ENCODE data around the gene COL4A2. TPM values are rescaled to one million over a fixed set of nuclear protein-coding genes. Genes with fewer than 3 reads are reported as not detected.

Gene COL4A2
- total RNA-seq, 1 donor from 2014 or later: 1,414 TPM

- H3K79me2 ChIP-seq (ENCODE audit: insufficient read depth, low read length): peaks cover 70% of the 10 kb centered on the region
- H3K9ac ChIP-seq (ENCODE audit: low read length): peak overlapping the region; percentile 50
- no peaks in the 10 kb centered on the region for H4K20me1 ChIP-seq (ENCODE audit: insufficient read depth, low read length)
- H3K27me3 ChIP-seq (ENCODE audit: insufficient read depth, low read length): no peaks in the 10 kb centered on the region
- H3K4me3 ChIP-seq (ENCODE audit: insufficient read depth, low read depth, low read length): no peak overlapping the region
- Mint-ChIP-seq H3K4me3 (ENCODE audit: unreplicated experiment) (no peak overlapping the region), H3K27ac (ENCODE audit: unreplicated experiment) (peak overlapping the region; percentile 97), H3K4me1 (ENCODE audit: low read depth, unreplicated experiment) (peaks cover 55% of the 10 kb centered on the region), H3K36me3 (ENCODE audit: low read depth, unreplicated experiment) (peaks cover 42% of the 10 kb centered on the region), H3K27me3 (ENCODE audit: low read depth, unreplicated experiment) (no peaks in the 10 kb centered on the region), H3K9me3 (ENCODE audit: unreplicated experiment) (peaks cover 8% of the 10 kb centered on the region)
- no peak for FAIRE-seq
- H3K4me1 ChIP-seq (ENCODE audit: insufficient read depth, low read length): peaks cover 39% of the 10 kb centered on the region
- no peaks in the 10 kb centered on the region for H3K9me3 ChIP-seq (ENCODE audit: insufficient read depth, low read depth, low read length)
- DNase-seq (ENCODE audit: low read depth): peak; percentile 87
- peak overlapping the region; percentile 99 for H3K27ac ChIP-seq (ENCODE audit: low read depth, low read length)
- no peak for TF ChIP-seq EZH2 (IDR thresholded peaks at IDR 0.05; ENCODE audit: insufficient read depth, low read length)
- no peak for TF ChIP-seq CTCF (IDR thresholded peaks at IDR 0.05; ENCODE audit: insufficient read depth, low read depth, low read length)
- H2AFZ ChIP-seq (ENCODE audit: low read depth, low read length): no peak overlapping the region
- peak overlapping the region; percentile 57 for H3K4me2 ChIP-seq (ENCODE audit: low read length)
- H3K36me3 ChIP-seq (ENCODE audit: insufficient read depth, low read length): no peaks in the 10 kb centered on the region
Measured at GRCh38 chr13:110382229-110382628, 75.1 kb downstream of the COL4A2 start.

GRCh38 chr13:110382830-110383229 lies 75.7 kb downstream of the COL4A2 start:
- H3K36me3 Mint-ChIP-seq (ENCODE audit: low read depth, unreplicated experiment): peaks cover 43% of the 10 kb centered on the region
- no peak overlapping the region for H3K4me3 Mint-ChIP-seq (ENCODE audit: unreplicated experiment)
- no peak overlapping the region for H3K4me2 ChIP-seq (ENCODE audit: low read length)

More at GRCh38 chr13:110382830-110383229, 75.7 kb downstream of the COL4A2 start:
- H3K9me3 ChIP-seq (ENCODE audit: insufficient read depth, low read depth, low read length): no peaks in the 10 kb centered on the region
- no peaks in the 10 kb centered on the region for H3K27me3 Mint-ChIP-seq (ENCODE audit: low read depth, unreplicated experiment)
- no peak for TF ChIP-seq EZH2 (IDR thresholded peaks at IDR 0.05; ENCODE audit: insufficient read depth, low read length)
- TF ChIP-seq CTCF (IDR thresholded peaks at IDR 0.05; ENCODE audit: insufficient read depth, low read depth, low read length): no peak
- peak overlapping the region; percentile 99 for H3K27ac ChIP-seq (ENCODE audit: low read depth, low read length)
- H4K20me1 ChIP-seq (ENCODE audit: insufficient read depth, low read length): no peaks in the 10 kb centered on the region
- H2AFZ ChIP-seq (ENCODE audit: low read depth, low read length): no peak overlapping the region
- DNase-seq (ENCODE audit: low read depth): no peak
- no peak for FAIRE-seq
- no peaks in the 10 kb centered on the region for H3K27me3 ChIP-seq (ENCODE audit: insufficient read depth, low read length)
- H3K79me2 ChIP-seq (ENCODE audit: insufficient read depth, low read length): peaks cover 72% of the 10 kb centered on the region
- H3K4me1 Mint-ChIP-seq (ENCODE audit: low read depth, unreplicated experiment): peaks cover 52% of the 10 kb centered on the region
- H3K4me3 ChIP-seq (ENCODE audit: insufficient read depth, low read depth, low read length): no peak overlapping the region
- H3K27ac Mint-ChIP-seq (ENCODE audit: unreplicated experiment): peak overlapping the region; percentile 81
- H3K36me3 ChIP-seq (ENCODE audit: insufficient read depth, low read length): no peaks in the 10 kb centered on the region
- H3K9me3 Mint-ChIP-seq (ENCODE audit: unreplicated experiment): peaks cover 8% of the 10 kb centered on the region
- peaks cover 42% of the 10 kb centered on the region for H3K4me1 ChIP-seq (ENCODE audit: insufficient read depth, low read length)
- H3K9ac ChIP-seq (ENCODE audit: low read length): peak overlapping the region; percentile 27

All from astrocyte (in vitro differentiated cells and primary cell).